ENCODE measurements around the gene MPRIP.
"Not testable (repeated sequence)": the region's sequence is repeated elsewhere in the genome, so short reads cannot be mapped to it uniquely, and the experiment has no call there.

The MPRIP gene

GRCh38 chr17:17013828-17014747 lies 28.2 kb upstream of the MPRIP start:
- DNase-seq = not testable (repeated sequence)

DNA sequence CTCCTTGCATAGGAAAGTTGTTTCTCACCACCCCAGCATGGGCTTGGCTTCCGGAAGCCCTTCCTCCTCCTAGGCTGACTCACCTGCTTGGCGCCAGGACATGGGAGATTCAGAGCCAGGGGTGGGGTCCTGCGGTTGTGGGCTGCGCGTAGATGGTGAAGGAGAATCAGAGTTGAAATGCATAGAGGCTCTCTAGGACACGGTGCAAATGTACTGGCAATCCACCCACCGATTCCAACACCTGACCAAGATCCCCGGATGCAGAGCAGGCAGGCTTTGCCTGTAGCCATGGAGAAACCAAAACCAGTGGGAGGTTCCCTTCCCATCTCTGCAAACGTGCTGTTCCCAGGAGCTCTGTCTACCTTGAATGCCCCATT lies 27.5 kb upstream of the MPRIP start:
- not testable (repeated sequence) for DNase-seq

DNA sequence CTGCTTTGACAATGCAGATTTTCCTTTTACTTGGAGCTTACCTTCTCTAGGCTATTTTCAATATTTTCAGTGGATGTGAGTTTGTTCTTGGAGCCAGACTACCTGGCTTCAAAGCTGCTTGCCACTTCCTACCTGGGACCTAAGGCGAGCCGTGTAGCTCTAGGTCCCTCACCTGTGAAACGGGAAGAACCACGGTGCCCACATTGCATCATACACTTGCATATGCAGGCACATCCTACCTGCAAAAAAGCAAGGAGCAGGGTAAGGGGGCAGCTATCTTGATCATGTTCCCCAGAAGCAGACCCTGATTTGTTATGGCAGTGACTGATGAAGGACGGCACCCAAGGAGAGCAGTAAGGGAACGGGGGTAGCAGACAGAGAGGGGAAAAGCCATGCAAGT lies 27.0 kb upstream of the MPRIP start:
- DNase-seq = no peak

GRCh38 chr17:17016199-17017197 lies 25.8 kb upstream of the MPRIP start:
- DNase-seq = peak; percentile 30 to 52

- no peak for DNase-seq
Observed at GRCh38 chr17:17017343-17018014, 24.8 kb upstream of the MPRIP start.

GRCh38 chr17:17018021-17018441 lies 24.2 kb upstream of the MPRIP start:
- DNase-seq = no peak

DNA sequence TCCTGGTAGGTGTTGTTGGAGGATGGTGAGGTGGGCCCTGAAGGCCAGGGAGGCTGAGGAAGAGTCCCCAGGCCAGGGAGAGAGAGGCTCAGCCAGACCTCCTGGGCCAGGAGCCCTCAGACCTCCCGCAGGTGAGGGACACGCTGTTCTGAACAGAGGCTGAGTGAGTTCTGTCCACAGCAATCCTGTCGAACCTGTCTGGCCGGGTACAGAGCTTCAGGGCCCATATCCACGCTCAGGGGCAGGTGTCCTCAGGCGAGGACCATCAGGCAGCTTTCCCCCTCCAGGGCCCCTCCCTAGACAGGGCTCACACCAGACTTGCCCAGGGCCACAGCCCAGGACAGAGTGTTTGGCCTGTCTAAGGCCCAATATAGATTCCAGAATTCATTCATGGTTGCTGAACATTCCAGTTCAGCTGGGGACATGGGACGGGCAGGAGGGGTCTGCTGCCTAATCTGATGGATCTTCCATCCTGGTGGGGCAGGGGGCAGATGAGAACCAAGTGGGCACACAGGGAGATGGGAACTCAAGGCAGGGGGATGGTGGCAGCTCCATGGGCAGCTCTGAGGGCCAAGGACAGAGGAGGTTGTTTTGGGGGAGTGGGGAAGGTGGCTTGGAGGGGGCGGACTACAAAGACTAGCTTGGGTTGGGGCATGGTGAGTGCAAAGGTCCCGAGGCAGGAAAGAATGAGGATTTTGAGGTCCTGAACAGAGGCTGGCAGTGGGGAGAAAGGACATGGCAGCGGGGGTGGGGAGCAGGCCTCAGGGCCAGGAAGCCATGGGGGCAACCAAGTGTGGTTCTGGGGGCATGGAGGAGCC lies 23.4 kb upstream of the MPRIP start:
- DNase-seq = no peak

DNA sequence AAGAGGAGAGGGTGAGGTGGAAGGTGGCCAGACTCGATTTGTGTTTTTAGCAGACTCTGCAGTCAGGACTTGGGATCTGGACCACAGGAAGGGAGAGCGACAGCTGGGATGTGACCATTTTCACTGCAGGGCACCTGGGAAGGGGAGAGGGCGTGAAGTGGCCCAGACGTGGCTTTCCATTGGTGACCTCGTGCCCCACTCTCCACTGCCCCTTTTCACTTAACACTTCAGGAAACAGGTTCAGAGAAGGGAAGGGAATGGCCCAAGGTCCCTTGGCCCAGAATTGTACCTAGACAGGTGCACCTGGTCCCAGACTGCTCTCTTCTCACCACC lies 22.9 kb upstream of the MPRIP start:
- no peak for DNase-seq

GRCh38 chr17:17019891-17020456 lies 22.3 kb upstream of the MPRIP start:
- DNase-seq = no peak

GRCh38 chr17:17020821-17021193 lies 21.4 kb upstream of the MPRIP start:
- DNase-seq = no peak

GRCh38 chr17:17021194-17021863 lies 20.9 kb upstream of the MPRIP start:
- DNase-seq = peak; percentile 24 to 27

- no peak for DNase-seq
Observed at GRCh38 chr17:17022011-17022410, 20.2 kb upstream of the MPRIP start.

DNA sequence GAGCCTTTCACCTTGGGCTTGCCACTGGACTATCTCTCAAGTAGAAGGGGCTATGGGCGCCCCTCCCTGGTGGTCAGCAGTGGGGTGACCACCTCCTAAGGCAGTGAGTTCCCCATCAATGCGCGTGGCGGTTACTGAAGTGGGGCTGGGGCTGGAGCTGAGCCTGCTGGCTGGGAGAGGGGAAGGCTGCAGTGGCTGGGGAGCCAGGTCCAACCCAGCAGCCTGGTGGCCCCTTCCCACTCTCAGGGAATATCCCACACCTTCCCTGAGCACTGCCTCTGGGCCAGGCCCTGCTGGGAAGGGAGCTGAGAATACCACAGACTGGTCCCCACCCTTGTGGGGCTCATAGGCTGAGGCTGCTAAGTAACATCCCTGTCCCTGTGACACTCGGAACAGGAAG lies 19.8 kb upstream of the MPRIP start:
- no peak for DNase-seq

GRCh38 chr17:17024778-17025300 lies 17.4 kb upstream of the MPRIP start:
- no peak for DNase-seq

- no peak for DNase-seq
Observed at GRCh38 chr17:17025621-17026020, 16.6 kb upstream of the MPRIP start.

DNA sequence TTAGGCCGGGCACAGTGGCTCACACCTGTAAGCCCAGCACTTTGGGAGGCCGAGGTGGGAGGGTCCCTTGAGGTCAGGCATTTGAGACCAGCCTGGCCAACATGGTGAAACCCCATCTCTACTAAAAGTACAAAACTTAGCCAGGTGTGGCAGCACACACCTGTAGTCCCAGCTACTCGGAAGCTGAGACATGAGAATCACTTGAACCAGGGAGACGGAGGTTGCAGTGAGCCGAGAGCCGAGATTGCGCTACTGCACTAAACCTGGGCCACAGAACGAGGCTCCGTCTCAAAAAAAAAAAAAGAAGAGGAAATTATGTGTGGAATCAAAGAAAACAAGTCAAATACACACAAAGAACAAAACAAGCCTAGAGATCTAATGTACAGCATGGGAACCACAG lies 16.1 kb upstream of the MPRIP start:
- no peak for DNase-seq

DNA sequence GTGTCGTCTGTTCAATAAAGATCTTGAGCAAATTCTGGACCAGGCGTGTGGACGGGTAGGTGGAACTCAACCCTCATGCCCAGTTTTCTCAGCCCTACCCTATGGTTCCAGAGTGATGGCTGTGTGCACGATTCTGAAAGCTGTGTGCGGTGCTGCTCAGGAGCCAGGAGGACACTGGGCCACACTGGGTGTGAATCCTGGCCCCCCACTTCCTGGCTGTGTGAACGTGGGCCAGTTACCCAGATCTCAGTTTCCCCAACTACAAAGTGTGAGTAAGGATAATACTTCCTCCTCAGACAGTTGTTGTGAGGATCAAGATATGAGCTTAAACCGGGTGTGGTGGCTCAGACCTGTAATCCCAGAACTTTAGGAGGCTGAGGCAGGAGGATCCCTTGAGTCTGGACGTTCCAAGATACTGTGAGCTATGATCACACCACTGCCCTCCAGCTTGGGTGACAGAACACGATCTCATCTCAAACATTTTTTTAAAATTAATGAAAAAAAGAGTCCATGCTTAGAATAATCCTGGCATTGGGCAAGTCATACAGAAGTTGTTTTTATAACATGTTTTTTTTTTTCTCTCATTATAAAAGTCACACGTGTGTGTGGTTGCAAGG lies 14.7 kb upstream of the MPRIP start:
- DNase-seq = no peak

DNA sequence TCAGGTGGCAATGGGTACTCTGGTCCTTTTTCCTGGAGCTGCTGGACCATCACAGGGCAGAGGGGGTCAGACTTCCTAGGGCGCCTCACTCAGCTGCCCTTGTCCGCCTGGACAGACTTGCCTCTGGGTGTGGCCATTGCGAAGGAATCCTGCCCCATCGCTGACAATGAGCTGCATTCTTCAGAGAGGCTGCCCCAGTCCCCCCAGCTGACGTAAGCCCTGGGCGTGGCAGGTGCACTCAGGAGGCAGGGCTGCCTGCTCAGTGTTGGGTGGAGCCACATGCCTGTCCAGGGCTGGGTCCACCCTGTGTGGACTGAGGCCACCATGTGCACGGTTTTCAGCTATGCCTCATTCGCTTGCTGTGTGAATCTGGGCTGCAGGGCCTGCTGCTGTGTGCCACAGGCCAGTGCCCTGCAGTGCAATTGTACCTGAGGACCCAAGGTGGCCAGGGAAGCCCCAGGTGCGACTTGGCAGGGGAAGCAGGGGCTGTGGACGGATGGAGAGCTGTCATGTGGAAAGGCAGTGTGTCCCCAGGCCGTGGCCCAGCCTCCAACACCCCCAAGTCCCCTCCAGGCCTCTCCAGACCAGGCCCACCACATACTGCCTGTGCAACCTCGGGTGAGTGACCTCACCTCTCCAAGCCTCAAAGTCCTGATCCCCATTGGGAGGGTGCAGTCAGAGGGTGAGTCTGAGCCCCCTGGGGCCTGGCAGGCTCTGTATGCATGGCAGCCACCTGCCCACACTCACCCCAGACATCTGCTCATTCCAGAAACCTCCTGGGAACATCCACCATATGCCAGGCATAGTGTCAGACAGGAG lies 14.0 kb upstream of the MPRIP start:
- DNase-seq = no peak

DNA sequence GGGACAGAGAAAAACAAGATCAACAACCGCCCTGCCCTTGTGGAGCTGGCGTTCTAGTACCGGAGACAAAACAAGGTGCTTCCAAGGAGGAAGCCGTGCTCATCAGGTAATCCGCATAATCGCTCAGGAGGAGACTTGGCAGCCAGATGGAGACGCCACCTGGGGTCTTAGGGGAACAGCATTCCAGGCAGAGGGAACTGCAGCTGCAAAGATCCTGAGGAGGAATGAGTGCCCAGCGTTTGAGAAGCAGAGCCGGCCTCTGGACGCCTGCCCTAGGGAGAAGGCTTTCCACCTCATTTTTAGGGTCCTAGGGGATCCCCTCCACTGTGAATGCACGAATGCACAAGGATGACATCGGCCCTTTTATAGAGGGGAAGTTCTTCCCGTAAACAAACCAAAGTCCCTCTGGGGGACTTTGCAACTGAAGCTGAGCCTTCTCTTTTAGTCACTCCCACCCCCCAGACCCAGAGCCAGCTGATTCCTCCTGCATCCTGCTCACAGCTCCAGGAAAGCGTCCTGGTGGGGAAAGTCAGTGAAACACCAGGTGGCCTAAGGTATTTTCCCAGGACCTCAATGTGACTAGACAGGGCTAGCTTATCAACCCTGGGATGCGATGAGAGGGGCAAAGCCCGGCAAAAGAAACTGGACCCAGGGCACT lies 13.2 kb upstream of the MPRIP start:
- DNase-seq = no peak

Data from inflammatory macrophage treated with lipopolysaccharide for 1 hour (primary cell).